GM10248 (cell line): ENCODE results near the gene PLXNC1.

Experiments used
- CTCF ChIA-PET: fragments of 300-600 bp; sonication (Branson Sonifier 250); formaldehyde crosslinking; extraction: SDS; loops from one replicate; lab custom pipeline; 2021; ENCODE audit warnings: antibody characterized with exemption; lab: Yijun Ruan, JAX
- POLR2A ChIA-PET: fragments of 350-650 bp; sonication (Branson Sonifier 250); formaldehyde crosslinking; extraction: SDS; loops from one replicate; lab custom pipeline; 2020; ENCODE audit warnings: antibody characterized with exemption; lab: Yijun Ruan, JAX
- DNase-seq: peaks from one replicate; pipeline ENCODE4 v3.0.0; 2012; ENCODE audit errors: extremely low spot score
- TF ChIP-seq, protein P1 (sequence below): IDR thresholded peaks from 2 replicates; pipeline ENCODE4 v1.5.1; 2012; ENCODE audit warnings: mild to moderate bottlenecking, low read depth; ENCODE audit errors: extremely low read depth, missing control alignments, control extremely low read depth

Gene PLXNC1

DNA sequence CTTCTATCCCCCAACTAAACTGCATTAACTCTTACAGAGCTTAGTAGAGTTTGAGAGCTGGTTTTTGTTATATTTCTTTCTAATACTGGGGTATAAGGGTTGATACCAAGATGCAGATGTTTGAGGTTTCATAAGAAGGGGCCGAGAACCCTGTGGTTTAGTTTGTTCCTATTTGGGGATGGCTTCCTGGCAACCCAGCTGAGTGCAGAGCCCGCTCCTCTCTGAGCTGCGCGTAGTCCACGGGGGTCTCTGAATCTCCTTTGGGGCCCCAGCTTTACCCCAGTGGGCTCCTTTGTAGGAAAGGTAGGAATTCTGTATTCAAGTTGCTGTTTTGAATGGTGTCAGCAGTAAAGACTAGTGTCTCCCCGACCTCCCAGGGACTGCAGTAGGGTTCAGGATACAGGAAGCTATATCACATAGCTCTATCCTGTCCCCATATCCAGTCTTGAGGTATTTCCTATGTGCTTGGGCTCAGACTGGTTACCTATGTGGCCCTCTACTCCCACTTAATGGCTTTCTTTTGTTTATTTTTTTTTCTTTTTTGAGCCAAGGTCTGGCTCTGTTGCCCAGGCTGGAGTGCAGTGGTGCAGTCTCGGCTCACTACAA is 25.4 kb downstream of the PLXNC1 start:
- TF ChIP-seq, protein P1, sequence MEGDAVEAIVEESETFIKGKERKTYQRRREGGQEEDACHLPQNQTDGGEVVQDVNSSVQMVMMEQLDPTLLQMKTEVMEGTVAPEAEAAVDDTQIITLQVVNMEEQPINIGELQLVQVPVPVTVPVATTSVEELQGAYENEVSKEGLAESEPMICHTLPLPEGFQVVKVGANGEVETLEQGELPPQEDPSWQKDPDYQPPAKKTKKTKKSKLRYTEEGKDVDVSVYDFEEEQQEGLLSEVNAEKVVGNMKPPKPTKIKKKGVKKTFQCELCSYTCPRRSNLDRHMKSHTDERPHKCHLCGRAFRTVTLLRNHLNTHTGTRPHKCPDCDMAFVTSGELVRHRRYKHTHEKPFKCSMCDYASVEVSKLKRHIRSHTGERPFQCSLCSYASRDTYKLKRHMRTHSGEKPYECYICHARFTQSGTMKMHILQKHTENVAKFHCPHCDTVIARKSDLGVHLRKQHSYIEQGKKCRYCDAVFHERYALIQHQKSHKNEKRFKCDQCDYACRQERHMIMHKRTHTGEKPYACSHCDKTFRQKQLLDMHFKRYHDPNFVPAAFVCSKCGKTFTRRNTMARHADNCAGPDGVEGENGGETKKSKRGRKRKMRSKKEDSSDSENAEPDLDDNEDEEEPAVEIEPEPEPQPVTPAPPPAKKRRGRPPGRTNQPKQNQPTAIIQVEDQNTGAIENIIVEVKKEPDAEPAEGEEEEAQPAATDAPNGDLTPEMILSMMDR = no peak
- DNase-seq = no peak
- ChIA-PET CTCF (interaction anchor here (0.8 to 1.7 kb wide), 13 partner anchors 8 to 702 kb away, joined by 3 to 8 read pairs (median 4); no protein-coding TSS in a partner anchor), POLR2A (interaction anchor here (1.1 kb wide), 2 partner anchors 19 to 34 kb away, joined by 3 to 4 read pairs; no protein-coding TSS in a partner anchor)

DNA sequence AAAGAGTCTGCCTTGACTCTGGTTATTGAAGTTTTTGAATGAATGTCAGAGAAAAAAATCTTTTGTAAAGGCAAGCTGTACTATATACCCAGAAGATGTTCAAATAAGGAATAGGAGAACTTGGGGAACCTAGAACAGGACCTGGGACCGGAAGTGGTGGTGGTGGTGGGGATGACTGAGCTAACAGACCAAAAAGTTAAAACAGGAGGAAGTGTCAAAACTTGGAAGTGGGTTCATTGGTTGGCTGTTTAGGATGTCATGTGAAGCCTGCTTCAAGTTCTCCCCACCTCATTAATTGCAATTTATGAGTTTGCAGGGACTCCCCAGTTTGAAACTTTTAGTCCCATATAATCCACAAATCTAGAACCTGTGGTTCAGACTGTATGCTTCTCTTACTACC is 26.2 kb downstream of the PLXNC1 start:
- POLR2A ChIA-PET = no interaction called here
- CTCF ChIA-PET = interaction anchor here (1.1 to 1.7 kb wide), 5 partner anchors 9 to 701 kb away, joined by 3 to 8 read pairs (median 4); no protein-coding TSS in a partner anchor
- no peak for DNase-seq
- TF ChIP-seq, protein P1 = no peak

DNA sequence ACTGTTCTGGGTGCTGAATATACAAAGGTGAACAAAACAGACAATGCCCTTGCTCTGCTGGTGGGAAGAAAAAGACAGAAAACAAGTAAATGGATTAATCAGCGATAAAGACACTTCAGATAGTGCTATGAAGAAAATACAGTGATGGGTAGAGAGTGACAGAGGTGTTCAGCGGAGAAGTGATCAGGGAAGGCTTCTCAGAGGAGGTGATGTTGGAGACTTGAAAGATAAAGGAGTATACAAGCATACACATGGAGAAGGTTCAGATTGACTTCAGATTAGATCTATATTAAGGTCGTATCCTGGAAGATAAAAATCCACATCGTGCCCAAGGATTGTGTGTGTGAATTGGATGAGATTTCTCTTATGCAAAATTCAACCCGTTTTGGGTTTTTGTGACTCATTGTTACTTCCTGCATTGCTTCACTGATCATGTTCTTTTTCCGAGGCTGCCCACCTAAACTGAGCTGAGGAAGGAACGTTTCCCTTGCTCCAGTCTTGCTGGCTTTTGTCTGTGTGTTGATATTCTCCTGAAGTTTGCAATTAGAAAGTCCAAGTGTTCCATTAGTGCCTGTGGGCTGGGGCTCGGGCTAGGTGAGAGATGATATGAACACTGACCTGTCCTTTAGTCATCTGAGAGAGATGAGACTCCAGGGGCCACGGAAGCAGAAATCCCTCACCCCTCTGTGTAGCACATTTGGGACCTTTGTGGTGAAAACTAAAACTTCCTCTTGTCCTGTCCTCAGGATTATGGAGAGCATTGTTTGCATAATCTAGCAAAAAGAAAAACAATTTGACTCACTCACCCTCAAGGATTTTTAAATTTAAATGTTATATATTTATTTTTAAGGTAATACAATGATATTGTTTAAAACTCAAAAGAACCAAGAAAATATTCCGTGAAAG is 27.6 kb downstream of the PLXNC1 start:
- no peak for DNase-seq
- ChIA-PET POLR2A (no interaction called here), CTCF (interaction anchor here (0.7 to 4.6 kb wide), 2 partner anchors 13 to 15 kb away, joined by 3 to 18 read pairs; no protein-coding TSS in a partner anchor)
- TF ChIP-seq, protein P1 = no peak

DNA sequence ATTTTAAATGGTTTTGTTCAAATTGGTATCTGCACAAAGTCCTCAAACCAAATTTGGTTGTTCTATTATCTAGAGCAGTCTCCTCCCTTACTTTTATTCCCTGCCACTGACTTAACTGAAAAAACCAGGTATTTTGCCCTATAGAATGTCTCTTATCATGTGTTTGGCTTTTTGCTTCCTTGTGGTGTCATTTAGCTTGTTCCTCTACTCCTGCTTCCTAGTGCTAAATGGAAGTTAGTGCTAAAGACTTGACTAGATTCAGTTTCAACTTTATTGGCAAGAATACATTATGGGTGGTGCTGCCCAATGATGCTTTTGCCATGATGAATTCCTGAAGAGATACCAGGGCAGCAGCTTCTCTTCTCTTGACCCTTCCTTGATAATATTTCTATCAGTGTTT is 29.7 kb downstream of the PLXNC1 start:
- no peak for DNase-seq
- CTCF ChIA-PET = interaction anchor here (0.9 to 4.6 kb wide), 5 partner anchors 11 to 44 kb away, joined by 3 to 18 read pairs (median 4); no protein-coding TSS in a partner anchor
- POLR2A ChIA-PET = no interaction called here
- TF ChIP-seq, protein P1 = no peak

DNA sequence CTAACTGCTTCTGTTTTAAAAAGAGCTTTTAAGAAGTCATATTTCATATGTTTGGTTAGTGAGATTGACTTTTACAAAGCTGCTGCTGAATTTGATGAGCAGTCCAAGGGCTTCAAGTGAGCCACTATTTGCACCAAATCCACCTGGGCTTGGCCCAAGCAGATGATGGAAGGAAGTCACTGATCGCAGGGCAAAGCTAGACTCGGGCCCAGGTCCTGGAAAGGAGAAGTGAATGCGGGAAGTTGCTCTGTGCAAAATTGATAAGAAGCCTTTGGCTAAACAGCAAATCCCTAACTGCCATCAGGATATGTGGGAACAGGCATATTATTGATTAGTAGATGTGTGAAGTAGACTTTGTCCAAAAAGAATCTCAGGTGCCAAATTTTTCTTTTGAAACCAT is 30.5 kb downstream of the PLXNC1 start:
- POLR2A ChIA-PET = no interaction called here
- no peak for DNase-seq
- TF ChIP-seq, protein P1 = no peak
- CTCF ChIA-PET = interaction anchor here (1.2 to 4.6 kb wide), 4 partner anchors 10 to 45 kb away, joined by 3 to 18 read pairs (median 4); no protein-coding TSS in a partner anchor

DNA sequence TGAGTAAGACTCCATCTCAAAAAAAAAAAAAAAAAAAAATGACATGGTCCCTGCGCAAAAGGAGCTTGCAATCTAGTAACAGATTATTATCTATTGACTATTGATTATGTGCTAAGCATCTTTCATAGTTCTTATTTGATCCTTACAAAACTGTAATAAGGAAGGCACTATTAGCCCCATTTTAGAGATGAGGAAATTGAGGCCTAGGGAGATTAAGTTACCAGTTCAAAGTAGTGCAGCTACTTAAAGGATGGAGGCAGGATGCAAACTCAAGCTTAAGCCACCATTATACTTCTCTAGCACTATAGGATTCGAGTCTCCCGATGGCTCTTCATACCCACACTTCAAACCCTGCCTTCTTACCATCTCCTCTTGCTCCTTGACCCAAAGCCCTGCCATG is 31.3 kb downstream of the PLXNC1 start:
- POLR2A ChIA-PET = no interaction called here
- CTCF ChIA-PET = interaction anchor here (0.8 to 4.6 kb wide), 5 partner anchors 9 to 696 kb away, joined by 3 to 18 read pairs (median 3); no protein-coding TSS in a partner anchor
- TF ChIP-seq, protein P1 = no peak
- DNase-seq = no peak
